GM10266 (cell line): Measurements from ENCODE around the gene SLC1A4.

Source experiments
- DNase-seq: peaks from one replicate; pipeline ENCODE4 v3.0.0; 2012; ENCODE audit errors: extremely low spot score
- TF ChIP-seq, protein P1 (sequence below): IDR thresholded peaks from 2 replicates; pipeline ENCODE4 v1.5.1; 2012; ENCODE audit warnings: mild to moderate bottlenecking, low read depth; ENCODE audit not compliant: control insufficient read depth, insufficient read depth; ENCODE audit errors: missing control alignments

SLC1A4 gene

DNA sequence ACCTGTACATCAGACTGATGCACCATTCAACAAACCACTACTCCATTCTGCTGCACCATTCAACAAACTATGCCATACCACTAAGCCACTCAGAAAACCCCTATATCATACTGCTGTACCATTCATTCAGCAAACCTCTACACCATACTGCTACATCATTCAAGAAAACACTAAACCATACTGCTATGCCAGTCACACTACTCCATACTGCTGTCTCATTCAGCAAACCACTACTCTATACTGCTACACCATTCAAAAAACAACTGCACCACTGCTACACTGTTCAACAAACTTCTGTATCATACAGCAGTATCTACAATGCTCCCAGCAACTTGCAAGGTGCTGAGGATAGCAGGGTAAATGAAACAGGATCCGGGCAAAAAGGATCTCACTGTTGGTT is 12.9 kb upstream of the SLC1A4 start:
- no peak for DNase-seq
- TF ChIP-seq, protein P1, sequence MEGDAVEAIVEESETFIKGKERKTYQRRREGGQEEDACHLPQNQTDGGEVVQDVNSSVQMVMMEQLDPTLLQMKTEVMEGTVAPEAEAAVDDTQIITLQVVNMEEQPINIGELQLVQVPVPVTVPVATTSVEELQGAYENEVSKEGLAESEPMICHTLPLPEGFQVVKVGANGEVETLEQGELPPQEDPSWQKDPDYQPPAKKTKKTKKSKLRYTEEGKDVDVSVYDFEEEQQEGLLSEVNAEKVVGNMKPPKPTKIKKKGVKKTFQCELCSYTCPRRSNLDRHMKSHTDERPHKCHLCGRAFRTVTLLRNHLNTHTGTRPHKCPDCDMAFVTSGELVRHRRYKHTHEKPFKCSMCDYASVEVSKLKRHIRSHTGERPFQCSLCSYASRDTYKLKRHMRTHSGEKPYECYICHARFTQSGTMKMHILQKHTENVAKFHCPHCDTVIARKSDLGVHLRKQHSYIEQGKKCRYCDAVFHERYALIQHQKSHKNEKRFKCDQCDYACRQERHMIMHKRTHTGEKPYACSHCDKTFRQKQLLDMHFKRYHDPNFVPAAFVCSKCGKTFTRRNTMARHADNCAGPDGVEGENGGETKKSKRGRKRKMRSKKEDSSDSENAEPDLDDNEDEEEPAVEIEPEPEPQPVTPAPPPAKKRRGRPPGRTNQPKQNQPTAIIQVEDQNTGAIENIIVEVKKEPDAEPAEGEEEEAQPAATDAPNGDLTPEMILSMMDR = no peak

DNA sequence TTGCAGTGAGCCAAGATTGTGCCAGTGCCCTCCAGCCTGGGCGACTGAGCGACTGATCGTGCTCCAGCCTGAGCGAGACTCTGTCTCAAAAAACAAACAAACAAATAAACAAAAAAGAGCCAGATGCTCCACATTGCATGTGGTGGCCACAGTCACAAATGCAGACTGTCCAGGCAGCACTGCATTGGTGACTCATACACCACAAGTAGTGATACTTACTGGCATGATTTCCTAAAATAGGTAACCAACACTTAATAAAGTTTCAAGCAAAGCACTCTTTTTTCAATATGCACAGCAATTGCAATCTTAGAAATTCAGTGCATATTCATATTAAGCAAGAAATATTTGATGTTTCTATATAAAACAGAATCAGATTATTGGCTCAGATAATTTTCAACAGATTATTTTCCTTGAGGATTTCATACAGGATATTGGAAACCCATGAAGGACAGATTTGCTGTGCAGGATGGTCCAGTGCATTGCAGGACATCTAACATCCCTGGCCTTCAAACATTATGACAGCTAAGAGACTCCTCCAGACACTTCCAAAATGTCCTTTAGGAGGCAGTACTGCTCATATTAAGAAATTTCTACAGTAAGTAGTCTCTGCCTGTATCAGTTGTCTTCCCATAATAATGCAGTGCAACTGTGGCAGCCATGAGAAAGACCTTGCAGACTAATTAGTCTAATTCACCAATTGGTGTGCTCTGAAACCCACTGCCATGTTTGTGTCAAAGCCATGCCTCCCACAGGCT is 10.5 kb upstream of the SLC1A4 start:
- DNase-seq = no peak
- TF ChIP-seq, protein P1 = peak; percentile 28

DNA sequence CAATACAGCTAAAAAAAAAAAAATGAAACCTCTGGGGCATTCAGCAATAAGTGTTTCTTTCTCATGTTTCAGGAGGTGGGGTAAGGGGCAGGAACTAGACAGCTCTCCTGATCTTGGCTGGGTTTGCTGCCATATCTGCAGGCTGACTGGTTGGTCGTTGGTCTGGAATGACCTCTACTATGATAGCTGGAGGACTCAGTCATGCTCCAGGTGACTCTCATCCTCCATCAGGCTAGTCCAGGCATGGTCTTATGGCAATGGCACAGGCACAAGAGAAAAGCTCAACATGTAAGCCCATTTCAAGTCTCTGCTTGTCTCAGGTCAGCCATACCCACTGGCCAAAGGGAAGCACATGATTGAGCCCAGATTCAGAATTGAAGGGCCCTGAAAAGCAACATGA is 9.5 kb upstream of the SLC1A4 start:
- DNase-seq = no peak
- TF ChIP-seq, protein P1 = no peak

DNA sequence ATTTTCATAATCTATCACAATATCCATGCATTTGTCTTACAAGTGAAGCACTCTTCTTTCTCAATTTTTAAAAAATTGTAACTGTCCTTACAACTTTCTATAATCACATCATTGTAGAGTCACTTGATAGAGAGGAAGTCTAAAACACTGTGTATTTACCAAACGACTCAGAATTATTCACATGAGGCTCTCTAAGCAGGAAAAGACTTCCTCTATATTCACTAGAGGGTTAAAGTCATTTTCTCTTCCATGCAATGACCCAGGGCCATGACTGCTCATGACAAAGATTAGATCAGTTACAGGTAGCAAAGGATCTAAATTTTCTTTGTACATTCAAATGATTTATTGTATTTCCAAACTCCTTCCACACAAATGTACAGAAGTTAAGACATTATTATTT is 9.0 kb upstream of the SLC1A4 start:
- no peak for DNase-seq
- TF ChIP-seq, protein P1 = no peak

DNA sequence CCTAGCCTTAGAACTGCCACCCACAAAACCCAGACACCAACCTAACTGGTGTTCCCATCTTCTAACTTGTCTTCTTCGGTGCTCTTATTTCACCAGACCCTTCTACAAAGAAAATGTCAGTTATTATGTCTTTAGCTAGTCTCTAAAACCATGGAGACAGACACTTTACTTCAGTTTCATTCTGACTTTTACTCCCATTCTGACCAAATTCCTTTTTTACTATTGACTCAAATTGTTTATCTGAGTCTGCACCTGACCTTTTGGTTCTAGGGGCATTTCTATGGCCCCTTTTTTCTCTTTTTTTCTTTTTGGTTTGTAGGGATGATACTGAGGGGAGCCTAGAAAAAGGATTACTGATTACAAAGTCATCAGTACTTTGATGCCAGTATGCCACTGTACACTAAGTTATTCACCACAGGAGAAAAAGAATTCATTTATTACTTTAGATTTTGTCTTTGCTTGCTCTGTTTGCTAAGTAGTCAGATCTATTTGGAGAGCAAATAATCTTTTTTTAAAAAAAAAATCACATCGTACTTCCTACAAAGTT is 6.8 kb upstream of the SLC1A4 start:
- DNase-seq = peak; percentile 64
- TF ChIP-seq, protein P1 = no peak

DNA sequence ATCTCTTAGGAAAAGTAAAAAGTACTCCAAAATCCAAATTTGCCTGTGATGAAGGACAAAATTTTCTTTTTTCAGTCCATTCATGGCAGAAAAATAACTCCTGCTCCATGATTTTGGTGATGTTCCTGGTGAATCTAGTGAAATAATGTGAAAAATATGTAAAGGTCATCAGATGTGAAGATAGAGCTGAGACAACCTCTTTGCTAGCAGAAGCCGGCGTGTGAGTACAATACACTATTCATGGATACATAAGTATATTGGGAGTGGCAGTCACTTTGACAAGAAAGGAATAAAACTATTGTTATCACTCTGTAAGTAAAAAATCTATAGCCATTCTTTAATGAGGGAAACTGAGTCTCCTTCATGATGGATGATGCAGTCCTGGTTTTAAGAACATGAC is 6.3 kb upstream of the SLC1A4 start:
- no peak for DNase-seq
- TF ChIP-seq, protein P1 = no peak

DNA sequence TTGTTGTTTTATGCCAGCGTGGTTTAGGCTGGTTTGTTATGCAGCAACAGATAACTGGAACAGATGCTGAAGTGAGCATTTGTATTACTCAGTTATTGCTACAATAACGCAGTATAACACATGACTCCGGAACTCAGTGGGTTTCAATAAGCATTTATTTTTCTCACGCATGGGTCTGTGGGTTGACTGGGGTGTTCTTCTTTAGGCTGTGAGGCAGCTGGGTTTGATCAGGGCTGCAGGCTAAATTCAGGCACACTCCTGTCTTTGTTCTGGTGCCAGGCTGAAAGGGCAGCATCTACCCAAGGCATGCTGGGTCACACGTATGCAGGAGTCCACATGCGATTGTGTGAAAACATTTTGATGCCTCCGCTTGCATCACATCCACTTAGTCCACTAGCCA is 3.8 kb upstream of the SLC1A4 start:
- no peak for DNase-seq
- TF ChIP-seq, protein P1 = no peak
